ENCODE results near the gene CPLANE2.
"Not testable (repeated sequence)": the region's sequence is repeated elsewhere in the genome, so short reads cannot be mapped to it uniquely, and the experiment has no call there.

The CPLANE2 gene

GRCh38 chr1:16207318-16208269, 29.4 kb downstream of the CPLANE2 start:
- DNase-seq, result no peak

DNA sequence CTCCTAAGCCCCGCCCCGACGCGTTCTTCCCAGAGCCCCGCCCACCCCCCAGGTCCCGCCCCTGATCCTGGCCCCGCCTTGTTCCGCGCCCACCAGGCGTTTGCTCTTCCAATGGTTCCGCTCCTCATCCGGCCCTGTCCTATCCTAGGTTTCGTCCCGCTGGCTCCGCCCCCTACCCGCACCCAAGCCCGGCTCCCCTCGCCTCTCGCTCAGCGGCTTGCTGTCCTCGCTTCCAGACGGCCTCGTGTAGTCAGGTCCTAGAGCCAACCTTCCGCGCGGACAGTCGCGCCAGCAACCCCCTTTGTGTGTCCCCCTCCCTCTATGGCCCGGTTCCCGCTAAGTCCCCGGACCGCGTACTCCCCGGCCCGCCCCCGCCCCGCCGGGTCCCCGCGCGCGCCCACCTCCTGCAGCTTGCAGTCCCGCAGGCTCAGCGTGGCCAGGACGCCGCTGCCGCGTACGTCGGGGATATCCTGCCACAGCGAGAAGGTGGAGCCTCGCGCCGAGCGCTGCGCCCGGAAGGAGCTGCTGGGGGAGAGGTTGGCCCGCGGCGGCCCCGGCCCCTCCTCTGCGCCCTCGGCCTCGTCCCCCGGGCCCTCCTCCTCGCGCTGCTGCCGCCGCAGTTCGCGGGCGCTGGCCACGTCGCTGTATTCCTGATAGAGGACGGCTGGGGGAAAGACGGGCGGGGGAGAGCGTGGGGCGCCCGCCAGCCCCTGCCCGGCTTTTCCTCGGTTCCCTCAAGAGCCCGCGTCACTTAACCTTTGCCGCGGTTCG, 30.3 kb downstream of the CPLANE2 start:
- DNase-seq, result peak; percentile 98

DNA sequence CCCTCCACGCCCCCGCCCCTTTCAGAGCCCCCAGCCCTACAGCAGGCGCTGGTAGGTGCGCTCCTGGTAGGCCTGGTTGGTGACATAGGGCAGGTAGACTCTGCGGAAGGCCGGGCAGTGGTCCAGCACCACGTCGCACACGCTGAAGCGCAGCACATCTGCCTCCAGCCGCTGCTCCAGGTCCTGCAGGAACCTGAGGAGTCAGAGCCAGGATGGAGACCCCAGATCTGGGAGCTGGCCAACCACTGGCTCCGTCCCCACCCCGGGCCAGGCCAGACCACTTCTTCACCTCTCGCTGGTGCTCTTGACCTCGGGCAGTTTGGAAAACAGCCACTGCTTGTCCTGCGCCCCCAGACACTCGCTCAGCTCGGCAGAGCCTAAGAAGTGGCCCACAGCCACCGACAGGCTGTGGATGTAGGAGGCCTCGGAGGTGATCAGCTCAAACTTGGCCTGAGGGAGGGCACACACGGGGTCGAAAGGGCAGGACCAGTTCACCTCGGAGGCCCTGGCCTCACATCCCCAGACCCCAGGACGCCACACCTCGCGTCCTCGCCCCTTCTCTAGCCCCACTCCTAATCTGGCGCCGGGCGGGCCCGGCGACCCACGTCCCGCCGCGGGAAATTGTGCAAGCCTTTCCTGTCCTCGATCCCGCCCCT, 31.0 kb downstream of the CPLANE2 start:
- no peak for DNase-seq

DNA sequence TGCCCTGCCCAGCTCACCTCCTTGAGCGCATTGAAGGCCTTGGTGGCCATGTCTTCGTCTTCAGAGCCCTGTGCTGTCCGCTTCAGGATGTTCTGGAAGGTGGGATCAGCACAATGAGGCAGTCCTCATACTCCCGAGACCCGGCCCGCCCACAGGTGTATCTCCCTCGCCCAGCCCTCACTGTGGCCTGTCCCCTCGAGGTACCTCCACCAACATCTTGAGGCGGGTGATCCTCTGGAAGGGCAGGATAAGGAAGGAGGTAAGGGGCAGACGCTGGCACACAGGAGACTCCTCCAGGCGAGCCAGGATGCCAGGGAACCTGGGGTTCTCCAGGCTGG, 31.7 kb downstream of the CPLANE2 start:
- no peak for DNase-seq

- DNase-seq, result peak; percentile 27
Measured at GRCh38 chr1:16204634-16205333, 32.2 kb downstream of the CPLANE2 start.

DNA sequence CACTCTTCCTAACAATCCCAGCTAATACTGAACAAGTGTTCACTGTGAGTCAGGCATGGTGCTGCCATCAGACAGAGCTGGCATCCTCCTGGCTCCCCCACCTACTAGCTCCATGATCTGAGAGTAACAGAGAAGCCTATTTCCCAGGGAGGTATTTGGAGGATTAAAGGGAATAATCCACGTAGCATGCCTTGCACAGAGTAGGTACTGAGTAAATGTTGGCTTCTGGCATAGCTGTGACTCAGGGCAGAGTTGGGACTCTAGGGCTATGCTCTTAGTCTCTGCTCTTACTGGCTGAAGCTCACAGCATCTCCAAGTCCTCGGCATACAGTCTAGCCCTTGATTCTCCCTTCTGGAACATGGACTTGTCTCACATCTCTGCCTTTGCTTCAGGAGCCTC, 32.8 kb downstream of the CPLANE2 start:
- no peak for DNase-seq

- DNase-seq, result no peak
Measured at GRCh38 chr1:16203550-16203949, 33.4 kb downstream of the CPLANE2 start.

DNA sequence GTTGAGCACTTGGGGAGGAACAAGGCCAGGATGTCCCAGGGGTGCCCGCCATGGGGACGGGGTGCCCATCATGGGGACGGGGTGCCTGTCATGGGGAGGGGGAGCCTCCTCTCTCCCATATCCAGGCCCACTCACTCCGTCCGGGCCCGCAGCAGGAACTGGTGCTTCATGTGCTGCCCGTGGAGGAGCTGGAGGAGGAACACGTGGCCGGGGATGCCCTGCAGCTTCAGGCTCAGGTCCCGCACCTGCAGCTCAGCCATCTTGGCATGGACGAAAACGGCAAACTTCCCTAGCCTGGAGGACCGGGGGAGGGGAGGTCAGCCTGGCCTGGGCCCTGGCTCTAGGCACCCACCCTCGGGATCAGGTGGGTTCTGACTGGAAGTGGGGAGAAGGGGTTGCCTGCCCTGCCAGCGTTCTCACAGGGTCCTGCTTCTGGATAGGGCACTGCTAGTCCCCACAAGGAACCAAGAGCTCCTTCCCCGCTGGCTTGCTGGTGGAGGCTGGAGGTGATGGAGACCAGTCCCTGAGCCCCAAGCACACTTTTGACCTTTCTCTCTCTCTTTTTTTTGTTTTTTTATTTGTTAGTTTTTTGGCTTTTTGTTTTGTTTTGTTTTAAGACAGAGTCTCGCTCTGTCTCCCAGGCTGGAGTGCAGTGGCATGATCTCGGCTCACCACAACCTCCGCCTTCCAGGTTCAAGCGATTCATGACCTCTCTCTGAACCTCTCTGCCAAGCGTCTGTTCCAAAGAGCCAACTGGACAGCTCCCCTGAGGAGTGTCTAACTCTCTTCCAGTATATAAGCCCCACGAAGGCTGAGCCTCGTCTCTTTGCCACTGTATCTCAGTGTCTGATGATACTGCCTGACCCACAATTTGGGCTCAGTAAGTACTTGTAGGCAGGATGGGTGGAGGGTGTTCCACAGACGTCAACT, 34.4 kb downstream of the CPLANE2 start:
- DNase-seq, result no peak

DNA sequence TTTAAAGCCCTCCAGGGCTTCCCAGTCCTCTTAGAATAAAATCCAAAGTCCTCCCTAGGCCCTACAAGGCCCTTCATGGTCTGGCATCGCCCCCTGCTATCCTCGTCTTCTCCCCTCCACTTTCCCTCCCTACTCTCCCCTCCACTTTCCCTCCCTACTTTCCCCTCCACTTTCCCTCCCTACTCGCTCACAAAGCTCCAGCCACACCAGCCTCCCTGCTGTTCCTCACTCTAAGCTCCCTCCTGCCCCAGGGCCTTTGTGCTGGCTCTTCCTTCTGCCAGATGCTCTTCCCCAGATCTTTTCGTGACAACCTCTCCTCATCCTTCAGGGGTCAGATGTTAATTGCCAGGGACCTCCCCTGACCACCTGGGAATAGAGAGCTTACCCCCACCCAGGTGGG, 37.3 kb downstream of the CPLANE2 start:
- DNase-seq, result no peak

DNA sequence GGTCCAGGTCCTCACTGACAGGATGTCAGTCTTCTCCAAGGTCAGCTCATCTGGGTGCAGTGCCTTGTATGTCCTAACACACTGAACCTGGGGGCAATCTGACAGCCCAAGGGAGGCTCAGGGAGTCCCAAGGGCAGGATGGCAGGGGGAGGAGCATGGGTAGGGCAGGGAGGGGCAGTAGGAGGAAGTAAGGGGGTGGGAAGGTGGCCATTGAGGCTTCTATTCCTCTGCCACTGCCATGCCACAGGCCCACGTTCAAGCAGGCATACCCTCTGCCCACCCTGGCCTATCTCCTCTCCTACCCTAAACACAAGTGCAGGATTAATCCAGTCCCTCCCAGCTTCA, 37.9 kb downstream of the CPLANE2 start:
- DNase-seq, result no peak

DNA sequence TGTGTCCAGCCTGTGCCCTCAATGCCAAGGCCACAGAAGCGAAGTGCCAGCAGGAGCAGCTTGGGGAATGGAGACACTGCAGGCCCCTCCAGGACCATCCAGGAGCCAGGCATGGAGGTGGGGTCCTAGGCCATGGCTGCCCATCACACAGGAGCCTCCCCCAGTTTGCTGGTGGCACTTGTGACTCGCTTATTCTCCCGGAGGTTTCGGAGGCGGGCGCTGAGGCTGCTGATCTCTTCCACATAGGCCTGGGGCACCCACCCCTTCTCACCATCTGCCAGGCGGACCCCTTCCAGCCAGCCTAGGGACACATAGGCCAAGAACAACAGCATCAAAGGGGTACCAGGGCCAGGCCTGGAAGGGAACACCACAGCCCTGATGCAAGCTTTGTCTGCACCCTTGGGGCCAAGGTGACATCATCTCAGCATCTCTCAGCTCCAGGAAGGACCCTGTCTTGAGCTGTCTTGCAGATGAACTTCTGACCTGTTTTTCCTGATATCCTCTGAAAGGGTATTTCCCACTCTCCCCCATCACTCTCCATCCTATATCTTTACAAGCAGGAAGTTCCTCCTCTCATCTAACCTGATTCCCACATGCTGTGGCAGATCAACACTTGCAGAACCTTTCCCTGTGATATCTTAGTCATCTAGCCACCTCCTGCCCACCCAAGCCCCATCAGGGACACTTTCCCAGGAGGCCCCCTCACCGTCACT, 38.4 kb downstream of the CPLANE2 start:
- DNase-seq, result no peak

- DNase-seq, result no peak
Measured at GRCh38 chr1:16196874-16197273, 40.1 kb downstream of the CPLANE2 start.

- DNase-seq, result not testable (repeated sequence)
Measured at GRCh38 chr1:16196139-16196538, 40.8 kb downstream of the CPLANE2 start.

- DNase-seq, result no peak
Measured at GRCh38 chr1:16195518-16195905, 41.5 kb downstream of the CPLANE2 start.

DNA sequence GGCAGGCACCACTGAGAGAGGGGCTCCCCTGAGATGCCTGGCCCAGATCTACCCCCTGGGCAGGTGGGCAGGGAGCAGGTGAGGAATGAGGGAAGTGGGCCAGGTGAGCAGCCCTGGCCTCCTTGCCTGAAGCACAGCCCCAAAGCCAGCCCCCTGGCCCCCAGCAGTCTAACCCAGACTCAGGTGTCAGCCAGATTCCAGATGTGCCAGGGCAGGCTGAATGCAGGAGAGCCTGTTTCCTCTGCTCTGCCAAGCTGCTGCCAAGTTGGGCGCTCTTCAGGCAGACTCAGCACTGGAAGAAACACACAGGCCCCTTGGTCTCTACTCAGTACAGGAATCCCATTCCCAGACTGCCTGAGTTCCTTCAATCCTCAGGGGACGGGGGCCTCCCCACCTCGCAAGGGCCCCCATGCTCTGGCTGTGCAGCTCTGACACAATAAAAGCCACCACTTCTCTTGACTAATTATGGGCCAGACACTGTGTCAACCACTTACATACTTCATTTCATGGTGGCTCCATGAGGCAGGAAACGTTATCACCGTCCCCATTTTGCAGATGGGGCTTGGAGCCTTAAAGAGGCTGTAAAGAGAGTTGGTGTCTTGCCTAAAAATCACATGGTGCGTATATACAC, 45.0 kb downstream of the CPLANE2 start:
- peak; percentile 33 for DNase-seq

GRCh38 chr1:16191309-16191708, 45.7 kb downstream of the CPLANE2 start:
- no peak for DNase-seq

DNA sequence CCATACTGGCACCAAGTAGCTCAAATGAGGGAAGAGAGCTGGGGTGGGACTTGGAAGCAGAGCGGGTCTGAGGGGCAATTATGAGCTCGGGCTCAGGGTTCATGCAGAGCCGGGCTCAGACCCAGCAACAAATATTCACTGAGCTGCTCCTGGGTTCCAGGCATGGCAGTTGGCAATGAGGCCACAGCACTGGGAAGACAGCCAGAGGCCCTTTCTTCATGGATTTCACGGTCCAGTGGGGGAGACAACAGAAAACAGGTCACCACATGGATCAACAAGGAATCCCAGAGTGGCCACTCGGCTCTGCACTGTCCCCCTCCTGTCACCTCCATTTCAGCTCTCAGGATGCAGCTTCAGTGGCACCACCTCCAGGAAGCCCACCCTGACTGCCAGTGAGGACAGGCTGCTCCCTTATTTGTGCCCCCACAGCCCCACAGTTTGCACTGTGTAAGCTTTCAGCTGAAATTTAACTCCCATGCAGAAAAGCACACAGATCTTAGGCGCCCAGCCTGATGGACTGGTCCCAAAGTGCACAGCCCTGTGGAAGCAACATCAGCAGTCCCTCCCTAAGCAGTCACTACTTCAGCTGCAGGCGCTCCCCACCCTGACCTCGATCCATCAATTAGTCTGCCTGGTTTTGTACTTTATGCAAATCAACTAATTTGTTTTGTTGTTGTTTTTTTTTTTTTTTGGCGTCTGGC, 46.9 kb downstream of the CPLANE2 start:
- no peak for DNase-seq

DNA sequence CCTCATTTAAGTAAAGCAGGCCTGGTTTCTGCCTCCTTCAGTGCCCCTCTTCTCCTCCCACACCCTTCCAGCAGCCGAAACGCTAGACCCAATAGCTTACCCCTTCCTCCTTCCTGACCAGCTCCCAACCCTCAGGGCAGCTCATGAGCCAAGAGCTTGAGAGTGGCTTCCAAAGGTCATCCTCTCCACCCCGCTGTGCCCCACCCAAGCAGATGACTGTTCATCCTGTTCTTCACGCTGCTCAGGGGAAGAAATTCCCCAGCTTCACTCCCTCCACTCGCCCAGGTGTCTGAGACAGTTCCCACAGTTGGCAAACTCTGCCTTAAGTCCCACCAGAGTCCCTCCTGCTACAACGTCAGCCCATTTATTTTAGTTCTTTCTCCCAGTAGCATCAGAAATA, 48.0 kb downstream of the CPLANE2 start:
- DNase-seq, result no peak

DNA sequence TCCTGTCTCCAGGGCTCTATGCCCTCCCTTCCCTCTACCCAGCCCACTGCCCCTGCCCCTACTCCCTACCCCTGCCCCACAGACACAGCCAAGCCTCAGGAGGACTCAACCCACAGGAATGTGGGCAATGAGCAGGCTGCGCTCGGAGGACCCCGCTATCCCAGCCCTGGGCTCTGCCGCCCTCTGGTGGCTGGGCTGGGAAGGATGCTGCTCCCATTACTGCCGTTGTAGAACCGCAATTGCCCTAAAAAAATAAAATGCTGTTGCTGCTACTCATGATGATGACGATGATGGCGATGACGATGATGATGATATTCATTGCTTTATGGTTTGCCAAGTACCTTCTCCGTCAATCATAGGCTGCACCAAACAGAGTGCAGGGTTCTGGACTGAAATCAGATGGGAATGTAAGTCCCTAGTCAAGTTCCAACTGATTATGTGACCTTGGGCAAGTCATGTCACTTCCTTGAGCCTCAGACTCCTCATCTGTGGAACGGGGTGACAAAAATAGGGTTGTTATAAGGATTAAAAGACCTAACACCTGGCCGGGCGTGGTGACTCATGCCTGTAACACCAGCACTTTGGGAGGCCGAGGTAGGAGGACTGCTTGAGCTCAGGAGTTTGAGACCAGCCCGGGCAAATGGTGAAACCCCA, 49.1 kb downstream of the CPLANE2 start:
- peak; percentile 53 for DNase-seq
